Measurements from ENCODE around the gene SERPING1.

The SERPING1 gene

GRCh38 chr11:57597461-57597915, at the start of gene SERPING1:
SERPING1 (plus strand) TSS chr11:57597685; CDS start chr11:57598271, 586 bp downstream.
- DNase-seq (ENCODE audit: low read depth) = no peak

- DNase-seq (ENCODE audit: low read depth) = no peak
These were observed 49.6 kb upstream of the SERPING1 start for GRCh38 chr11:57547854-57548377.

GRCh38 chr11:57549983-57550382, 47.5 kb upstream of the SERPING1 start:
- no peak for DNase-seq (ENCODE audit: low read depth)

GRCh38 chr11:57551941-57552340, 45.5 kb upstream of the SERPING1 start:
- no peak for DNase-seq (ENCODE audit: low read depth)

- DNase-seq (ENCODE audit: low read depth) = no peak
These were observed 45.0 kb upstream of the SERPING1 start for GRCh38 chr11:57552479-57552878.

- no peak for DNase-seq (ENCODE audit: low read depth)
These were observed 42.1 kb upstream of the SERPING1 start for GRCh38 chr11:57555393-57555792.

- DNase-seq (ENCODE audit: low read depth) = no peak
These were observed 41.4 kb upstream of the SERPING1 start for GRCh38 chr11:57556041-57556440.

- no peak for DNase-seq (ENCODE audit: low read depth)
These were observed 37.3 kb upstream of the SERPING1 start for GRCh38 chr11:57560146-57560545.

- no peak for DNase-seq (ENCODE audit: low read depth)
These were observed 34.9 kb upstream of the SERPING1 start for GRCh38 chr11:57562596-57562995.

GRCh38 chr11:57566005-57566904, 31.2 kb upstream of the SERPING1 start:
- DNase-seq (ENCODE audit: low read depth) = no peak

GRCh38 chr11:57566905-57567514, 30.5 kb upstream of the SERPING1 start:
- DNase-seq (ENCODE audit: low read depth) = peak; percentile 14

- peak; percentile 46 for DNase-seq (ENCODE audit: low read depth)
These were observed 29.8 kb upstream of the SERPING1 start, which contains the start of gene UBE2L6 for GRCh38 chr11:57567515-57568329. UBE2L6 (minus strand) TSS chr11:57567672; CDS start chr11:57567611, 61 bp downstream.

GRCh38 chr11:57568330-57568766, 29.1 kb upstream of the SERPING1 start:
- DNase-seq (ENCODE audit: low read depth) = peak; percentile 83

- no peak for DNase-seq (ENCODE audit: low read depth)
These were observed 25.9 kb upstream of the SERPING1 start for GRCh38 chr11:57571606-57572005.

- DNase-seq (ENCODE audit: low read depth) = no peak
These were observed 23.4 kb upstream of the SERPING1 start for GRCh38 chr11:57574061-57574460.

- no peak for DNase-seq (ENCODE audit: low read depth)
These were observed 13.1 kb upstream of the SERPING1 start for GRCh38 chr11:57584341-57584740.

- no peak for DNase-seq (ENCODE audit: low read depth)
These were observed 12.2 kb upstream of the SERPING1 start for GRCh38 chr11:57585301-57585700.

- no peak for DNase-seq (ENCODE audit: low read depth)
These were observed 10.7 kb upstream of the SERPING1 start for GRCh38 chr11:57586711-57587245.

GRCh38 chr11:57588046-57588710, 9.3 kb upstream of the SERPING1 start:
- no peak for DNase-seq (ENCODE audit: low read depth)

- no peak for DNase-seq (ENCODE audit: low read depth)
These were observed 1.1 kb upstream of the SERPING1 start for GRCh38 chr11:57596266-57596885.

Data from activated T-cell treated with anti-CD3 and anti-CD28 coated beads for 24 hours (primary cell).